GM18861 (cell line): ENCODE data around the gene UCK2.

ENCODE experiments used
- ATAC-seq: cut with Tn5 transposase; IDR thresholded peaks from one replicate; pipeline ENCODE4 v1.9.1; 2021; ENCODE audit not compliant: unreplicated experiment

Gene UCK2

DNA sequence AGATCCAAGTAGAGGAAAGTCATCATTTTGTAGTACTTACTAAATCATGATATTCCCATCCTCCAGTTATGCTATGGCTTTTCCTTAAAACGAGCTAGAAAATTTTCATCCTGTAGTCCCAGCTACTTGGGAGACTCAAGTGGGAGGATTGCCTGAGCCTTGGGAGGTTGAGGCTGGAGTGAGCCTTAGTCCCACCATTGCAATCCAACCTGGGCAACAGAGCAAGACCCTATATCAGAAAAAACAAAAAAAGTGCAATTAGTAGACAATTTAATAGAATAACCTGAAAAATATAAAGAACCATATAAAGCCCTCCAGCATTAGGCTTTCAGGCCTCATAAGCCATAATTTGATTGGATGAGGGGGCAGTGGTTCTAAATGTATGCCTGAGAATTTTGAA, 6.8 kb downstream of the UCK2 start:
- no peak for ATAC-seq

DNA sequence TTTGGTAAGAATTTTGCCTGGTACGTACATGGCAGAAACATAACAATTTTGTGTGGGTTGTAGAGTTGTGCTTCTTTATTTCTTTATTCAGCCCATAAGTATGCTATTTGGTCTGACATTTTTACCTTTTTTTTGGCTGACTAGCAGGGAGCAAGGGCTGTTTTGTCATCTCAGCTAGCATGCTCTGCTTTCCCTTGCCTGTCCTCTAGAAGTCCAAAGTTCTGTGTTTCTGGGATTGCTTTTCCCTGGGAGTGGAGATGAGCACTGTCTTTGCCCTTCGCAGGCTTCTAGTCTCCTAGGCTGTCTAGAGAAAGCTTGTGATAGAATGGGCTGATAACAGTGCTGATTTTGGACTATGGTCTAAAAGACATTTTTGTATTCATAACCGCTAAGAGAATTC, 7.5 kb downstream of the UCK2 start:
- no peak for ATAC-seq

DNA sequence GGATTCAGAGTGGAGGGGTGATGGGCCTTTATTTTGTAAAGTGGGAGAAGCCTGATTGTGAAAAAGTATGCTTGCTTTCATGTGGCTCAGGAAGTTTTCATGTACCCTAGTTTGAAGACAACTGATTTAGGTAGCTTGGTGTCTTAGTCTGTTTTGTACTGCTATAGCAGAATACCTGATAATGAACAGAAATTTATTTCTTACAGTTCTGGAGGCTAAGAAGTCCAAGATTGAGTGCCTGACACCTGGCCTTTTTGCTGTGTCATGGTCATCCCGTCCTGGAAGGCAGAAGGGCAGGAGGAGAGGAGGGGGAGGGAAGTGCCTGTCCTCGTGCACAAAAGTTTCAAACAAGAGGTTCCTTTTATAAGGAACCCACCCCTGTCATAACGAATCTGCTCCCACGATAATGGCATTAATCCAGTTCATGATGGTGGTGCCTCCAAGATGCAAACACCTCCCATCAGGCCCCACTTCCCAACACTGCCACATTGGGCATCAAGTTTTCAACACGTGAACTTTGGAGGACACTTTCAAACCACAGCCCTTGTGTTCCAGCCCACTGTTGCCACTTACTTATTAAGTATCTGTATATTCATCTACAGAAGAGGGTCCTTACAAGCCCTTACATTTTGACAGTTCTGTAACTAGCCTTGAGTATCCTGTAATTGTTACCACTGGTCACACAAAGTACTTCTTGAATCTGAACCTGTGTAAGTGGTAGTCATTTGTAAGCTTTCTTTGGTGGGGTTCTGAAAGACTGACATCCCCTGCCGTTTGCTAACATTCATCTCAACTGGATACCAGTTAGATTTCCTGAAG, 9.5 kb downstream of the UCK2 start:
- no peak for ATAC-seq

DNA sequence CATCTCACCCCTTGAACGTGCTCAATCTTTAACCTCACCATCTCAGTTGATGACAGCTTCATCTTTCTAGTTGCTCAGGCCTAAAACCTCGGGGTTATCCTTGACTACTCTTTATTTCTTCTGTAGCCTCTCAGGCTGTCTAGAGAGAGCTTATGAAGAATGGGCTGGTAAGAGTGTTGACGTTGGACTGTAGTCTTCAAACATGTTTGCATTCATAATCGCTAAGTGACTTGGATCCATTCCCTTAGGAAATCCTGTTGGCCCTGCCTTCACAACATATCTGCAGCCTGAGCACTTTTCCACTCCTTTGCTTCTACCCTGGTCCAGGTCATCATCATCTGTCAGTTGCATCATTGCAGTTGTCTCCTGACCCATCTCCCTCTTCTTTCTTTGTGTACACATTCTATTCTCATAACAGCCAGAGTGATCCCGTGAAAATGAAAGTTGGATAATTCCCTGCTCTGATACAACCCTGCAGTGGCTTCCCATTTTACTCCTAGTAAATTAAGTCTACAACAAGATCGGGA, 10.5 kb downstream of the UCK2 start:
- ATAC-seq: no peak

DNA sequence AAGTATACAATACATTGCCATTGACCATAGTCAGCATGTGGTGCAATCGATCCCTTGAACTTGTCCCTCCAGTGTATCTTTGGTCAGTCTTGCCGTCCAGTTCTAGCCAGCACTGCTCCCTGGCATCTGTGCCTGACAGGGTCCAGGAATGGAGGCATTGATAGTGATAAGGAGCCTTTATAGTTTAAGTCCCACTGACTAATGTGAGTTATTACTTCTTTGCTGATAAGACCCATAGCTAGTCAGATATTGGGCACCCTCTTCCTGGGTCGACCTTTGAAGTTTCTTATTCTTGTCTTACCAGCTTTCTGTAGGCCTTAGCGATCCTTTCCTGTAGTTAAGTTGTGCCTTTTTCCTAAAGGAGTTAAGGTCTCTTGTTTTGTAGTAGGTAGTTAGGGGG, 13.0 kb downstream of the UCK2 start:
- no peak for ATAC-seq

DNA sequence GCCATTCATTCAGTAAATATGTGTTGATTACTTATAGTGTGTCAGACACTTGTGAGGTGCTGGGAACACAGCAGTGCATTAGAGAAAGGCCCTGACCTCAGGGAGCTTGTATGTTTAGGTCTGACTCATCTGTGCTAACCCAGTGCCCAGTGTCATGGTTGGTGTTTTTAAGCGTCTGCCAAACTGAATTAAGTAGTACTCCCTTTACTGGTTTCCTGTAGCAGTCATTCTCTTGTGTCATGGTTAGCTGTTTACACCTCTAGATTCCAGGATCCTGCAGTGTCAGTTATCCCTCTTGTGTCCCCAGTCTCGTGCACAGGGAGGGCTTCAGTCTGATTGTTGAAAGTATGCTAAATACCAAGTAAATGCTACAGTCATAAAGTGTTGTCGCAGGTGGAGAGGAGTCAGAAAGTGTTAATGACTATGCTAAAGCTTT, 14.2 kb downstream of the UCK2 start:
- peak; percentile 40 for ATAC-seq

DNA sequence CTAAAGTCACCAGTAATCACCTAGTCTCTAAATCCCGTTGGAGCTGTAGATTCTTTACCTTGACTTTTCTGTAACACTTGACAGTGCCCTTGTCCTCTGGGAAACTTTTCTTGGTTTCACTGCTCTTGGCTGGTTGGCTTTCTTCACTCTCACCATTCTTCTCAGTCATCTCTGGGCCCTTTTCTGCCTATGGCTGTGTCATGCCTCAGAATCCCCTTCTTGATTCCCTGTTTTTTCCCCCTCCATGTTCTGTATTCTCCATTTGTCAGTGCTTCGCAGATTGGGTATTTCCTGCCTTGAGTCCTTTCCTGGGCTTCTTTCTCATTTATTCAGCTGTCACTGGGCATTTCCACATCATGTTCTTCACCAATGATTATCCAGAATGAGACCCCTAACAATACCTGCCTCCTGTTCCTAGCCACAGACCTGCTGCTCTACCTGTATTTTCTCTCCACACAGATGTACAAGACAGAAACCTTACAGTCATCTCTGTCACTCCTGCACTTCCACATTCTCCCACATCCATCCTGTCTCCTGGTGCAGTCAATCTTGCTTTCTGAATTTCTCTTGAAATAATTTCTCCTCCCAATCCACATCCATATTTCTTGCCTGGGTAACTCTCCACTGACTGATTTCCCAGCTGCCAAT, 14.7 kb downstream of the UCK2 start:
- ATAC-seq: peak; percentile 8

DNA sequence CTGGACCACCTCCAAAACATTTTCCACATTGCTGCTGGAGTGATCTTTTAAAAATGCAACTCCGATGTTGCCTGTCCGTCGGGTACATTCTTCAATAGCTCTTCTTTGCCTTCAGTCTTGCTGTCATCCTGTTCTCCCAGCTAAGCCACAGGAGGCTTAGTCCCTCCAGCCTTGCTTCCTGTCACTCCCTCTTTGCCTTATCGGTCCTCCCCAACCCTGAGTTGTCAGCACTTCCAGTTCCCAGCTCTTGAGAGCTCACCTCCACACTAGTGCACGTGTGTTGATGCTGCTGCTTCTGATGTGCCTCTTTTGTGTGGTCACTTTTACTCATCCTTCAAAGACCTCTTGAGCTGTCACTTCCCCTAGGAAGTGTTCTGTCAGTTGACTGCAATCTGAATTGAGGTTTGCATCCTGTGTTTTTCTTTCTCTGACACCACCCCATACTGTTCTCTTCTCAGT, 15.3 kb downstream of the UCK2 start:
- ATAC-seq: peak; percentile 40

DNA sequence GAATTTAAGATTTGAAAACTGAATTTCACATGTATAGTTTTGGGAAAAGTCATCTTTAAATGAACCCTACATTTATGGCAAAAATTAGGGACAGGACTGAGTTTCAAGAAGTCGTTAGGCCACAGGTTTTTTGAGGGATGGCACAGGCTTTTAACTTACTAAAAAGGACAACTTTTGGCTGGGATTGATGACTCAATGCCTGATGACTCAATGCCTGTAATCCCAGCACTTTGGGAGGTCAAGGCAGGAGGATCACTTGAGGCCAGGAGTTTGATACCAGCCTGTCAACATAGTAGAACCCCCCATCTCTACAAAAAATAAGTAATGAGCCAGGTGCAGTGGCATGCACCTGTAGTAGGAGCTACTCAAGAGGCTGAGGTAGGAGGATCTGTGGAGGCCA, 15.9 kb downstream of the UCK2 start:
- no peak for ATAC-seq

DNA sequence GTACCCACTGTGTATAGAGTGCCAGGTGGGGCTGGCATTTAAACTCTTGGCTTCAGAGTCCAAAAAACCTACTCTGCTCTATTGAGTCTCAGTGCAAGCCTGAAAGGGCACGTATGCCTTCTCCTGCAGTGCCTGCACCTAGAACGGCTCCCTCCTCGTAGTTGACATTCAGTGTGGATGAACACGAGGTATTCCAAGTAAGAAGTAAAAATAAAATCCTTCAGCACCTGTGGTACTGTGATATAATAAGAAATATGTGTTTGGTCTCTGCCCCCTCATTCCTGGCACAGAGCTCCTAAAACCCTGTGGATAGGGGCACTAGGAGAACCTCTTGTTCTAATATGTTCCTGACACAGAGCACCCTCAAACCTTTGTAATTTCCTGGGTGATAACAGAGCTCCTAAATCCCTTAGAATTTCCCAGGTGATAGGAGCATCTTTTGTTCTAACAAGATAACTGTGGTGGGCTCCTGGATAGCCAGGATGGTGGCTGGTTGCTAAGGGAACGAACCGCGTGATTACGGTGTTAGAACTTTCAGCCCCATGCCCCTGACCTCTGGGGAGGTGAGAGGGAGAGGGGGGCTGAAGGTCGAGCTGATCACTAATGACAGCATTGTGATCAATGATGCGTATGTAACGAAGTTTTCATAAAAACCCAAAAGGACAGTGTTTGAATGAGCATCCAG, 16.8 kb downstream of the UCK2 start:
- no peak for ATAC-seq

DNA sequence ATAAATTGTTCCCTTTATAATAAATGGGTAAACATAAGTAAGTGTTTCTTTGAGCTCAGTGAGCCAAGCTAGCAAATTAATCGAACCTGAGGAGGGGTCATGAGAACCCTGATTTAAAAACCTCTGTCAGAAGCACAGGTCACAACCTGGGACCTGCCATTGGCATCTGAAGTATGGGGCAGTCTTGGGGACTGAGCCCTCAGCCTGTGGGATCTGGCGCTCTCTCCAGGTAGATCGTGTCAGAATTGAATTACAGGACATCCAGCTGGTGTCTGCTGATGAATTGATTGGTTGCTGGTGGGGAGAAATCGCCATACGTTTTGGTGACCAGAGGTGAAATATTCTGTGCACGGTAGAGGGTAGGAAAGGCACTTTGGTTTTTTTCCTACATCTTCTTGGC, 17.5 kb downstream of the UCK2 start:
- no peak for ATAC-seq

DNA sequence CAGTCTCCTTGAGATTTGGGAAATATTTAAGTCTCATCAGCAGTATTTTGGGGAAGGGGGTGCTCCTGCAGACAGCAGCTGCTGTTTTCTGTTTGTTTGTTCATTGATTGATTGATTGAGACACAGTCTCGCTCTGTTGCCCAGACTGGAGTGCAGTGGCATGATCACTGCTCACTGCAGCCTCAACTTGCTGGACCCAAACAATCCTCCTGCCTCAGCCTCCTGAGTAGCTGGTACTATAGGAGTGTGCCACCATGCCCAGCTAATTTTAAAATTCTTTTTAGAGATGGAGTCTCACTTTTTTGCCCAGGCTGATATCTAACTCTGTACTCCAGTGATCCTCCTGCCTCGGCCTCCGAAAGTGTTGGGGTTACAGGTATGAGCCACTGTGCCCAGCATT, 18.2 kb downstream of the UCK2 start:
- ATAC-seq: no peak

DNA sequence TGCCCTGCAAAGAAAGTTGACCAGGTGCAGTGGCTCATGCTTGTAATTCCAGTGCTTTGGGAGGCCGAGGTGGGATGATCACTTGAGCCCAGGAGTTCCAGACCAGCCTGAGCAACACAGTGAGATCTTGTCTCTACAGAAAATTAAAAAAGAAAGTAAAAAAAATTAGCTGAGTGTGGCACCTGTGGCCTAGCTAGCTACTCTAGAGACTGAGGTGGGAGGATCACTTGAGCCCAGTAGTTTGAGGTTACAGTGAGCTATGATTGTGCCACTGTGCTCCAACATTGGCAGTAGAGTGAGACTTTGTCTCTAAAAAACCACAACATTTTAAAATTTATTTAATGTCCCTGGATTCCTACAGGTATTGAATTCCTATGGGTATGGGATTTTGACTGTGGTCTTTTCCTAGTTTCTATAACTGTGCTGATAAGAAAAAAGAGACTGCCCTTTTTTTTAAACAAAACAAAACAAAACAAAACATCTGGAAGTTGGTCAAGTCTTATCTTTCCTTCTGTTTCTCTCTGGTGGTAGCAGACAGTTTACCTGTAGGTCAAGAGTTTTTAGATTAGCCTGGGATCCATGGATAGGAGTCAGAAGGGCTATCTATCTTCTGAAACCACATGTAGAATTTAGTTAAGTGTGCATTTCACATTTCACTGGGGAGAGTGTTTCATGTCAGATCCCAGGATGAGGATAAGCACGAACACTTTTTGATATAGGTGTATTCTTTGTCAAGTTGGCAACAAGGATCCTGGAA, 18.8 kb downstream of the UCK2 start:
- ATAC-seq: peak; percentile 35

DNA sequence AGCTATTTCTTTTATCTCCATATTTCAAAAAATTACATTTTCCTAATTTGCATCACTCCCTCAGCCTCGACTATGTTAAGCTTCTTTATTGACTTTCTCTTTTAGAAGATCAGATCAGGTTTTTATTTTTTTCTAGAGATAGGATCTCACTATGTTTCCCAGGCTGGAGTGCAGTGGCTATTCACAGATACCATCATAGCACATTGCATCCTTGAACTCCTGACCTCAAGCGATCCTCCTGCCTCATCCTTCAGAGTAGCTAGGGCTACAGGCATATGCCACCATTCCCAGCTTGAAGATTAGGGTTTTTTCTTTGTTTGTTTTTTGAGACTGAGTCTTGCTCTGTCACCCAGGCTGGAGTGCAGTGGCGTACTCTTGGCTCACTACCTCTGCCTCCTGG, 20.1 kb downstream of the UCK2 start:
- no peak for ATAC-seq

DNA sequence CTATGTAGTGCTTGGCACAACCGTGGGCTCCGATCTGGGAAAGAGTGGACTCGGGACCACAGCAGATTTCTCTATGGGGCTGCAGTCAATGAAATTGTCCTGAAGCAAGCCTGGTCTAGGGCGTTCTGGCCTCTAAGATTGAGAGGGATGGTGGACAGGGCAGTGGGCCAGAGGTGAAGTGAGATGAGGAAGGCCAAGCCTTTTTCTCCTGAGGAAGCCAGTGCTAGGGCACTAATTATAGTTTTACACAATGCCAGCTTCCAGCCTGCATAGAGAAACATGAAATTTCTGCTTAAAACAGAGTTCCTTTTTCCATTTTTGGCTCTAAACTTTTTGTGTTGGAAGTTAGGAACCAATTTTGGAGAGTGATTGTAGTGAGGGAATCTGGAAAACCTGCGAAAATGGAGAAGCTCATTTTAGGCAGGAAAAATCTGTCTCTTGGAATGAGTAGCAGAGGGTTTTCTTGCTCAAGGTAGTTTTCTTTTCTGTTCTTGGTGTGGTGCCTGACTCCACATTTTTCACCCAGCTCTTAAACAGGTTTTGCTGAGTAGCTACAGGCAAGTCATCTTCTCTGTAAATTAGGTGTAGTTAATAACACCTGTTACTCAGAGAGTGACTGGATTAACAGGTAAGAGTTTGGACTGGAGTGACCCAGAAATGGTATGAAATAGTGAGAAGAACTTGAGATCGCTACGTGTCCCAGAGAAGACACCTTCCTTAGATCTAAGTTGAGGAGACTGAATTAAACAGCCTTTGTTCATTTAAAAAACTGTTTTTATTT, 22.1 kb downstream of the UCK2 start:
- no peak for ATAC-seq

DNA sequence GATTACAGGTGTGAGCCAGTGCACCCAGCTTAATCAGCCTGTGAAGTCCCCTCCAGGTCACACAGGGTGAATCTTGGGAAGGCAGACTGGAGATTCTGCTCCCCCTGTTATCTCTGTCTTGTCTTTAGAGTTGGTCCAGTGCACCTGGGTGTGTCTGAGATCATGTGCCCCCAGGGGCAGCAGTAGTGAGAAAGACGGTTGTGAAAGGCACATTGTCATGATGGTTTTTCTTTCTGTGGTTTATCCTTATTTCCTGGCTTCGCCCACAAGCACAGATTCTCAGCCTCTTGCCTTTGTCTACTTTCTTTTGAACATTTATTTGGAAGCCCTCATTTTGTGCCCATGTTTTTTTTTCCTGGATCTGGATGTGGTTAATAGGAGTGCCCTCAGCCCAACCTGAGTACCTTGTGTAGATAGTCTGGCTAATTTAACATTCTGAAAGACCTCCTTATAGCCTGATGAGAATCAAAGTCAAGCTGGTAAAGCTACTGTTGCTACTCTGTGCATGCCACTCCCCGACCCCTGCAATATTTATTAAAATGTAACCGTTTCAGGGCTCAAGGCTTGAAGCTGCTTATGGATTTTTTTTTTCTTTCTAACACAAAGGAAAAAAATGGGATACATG, 23.7 kb downstream of the UCK2 start:
- ATAC-seq: peak; percentile 72

DNA sequence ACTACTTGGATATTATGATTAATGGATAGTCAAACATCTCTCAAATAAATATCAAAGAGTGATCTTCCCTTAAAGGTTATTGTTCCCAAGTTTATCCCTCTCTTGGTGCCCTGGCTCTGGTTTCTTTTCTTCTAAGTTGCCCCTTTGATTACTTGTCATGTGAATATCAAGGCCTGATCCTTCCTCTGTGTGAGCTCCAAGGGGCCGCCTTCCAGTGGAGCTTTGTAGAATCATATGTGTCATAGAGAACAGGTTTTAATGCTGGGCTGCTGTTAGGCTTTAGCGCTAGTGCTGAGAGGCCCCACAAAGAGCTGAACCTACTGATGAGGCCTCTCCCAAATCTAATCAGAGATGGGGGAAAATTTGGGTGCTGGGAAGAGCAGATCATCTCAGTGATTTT, 25.5 kb downstream of the UCK2 start:
- no peak for ATAC-seq

DNA sequence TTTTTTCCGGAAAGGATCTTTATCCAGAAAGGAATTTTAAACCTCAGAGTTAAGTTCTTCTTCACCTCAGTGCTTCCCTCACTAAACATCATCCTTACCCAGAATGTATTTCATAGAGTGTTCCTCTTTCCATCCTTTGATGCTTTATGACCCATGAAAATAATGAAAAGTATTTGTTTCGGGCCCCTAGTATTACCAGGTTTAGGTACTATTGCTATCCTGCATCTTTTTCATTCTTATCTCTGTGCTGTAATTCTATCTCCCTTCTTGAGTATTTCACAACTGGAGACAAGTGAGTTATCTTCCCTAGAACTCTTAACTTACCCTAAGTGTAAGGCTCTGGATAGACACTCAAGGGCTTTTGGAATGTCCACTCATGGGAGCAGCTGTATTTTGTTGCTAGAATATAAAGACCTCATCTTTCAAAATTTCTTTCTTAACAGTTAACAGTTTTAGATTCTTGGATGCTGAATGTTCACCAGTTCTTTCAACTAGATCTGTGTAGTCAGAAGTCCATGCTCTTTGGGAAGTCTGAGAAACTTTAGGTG, 26.2 kb downstream of the UCK2 start:
- ATAC-seq: no peak

DNA sequence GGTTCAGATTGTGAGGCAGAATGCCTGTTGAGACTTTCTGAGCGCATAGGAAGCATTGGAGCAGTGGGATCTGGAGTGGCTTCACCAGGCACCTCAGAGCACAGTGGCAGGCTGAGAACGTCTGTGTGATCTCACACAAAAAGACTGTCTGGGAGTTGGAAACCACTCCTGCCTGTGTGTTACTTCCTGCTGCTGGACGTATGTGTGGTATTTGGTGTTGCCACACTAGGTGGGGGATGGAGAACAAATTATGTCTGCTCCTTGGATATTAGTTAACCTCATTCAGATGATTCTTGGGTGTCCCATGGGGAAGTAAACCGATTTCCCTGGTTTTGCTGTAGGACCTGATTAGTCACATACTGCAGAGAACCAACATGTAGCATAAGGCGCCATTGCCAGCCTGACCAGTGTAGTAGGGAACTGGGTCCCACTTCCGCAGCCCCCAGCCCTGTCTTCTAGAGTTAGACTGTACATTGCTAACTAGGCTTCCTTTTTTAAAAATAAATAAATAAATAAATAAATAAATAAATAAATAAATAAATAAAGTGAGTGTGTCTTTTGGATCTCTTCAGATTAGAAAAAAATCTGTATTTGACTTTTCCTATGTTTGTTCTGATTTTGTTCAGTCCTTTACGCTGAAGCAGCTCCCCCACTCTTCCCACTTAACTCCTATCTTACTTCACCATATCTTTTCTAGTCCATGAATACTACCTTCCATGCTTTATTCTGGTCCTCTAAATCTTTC, 26.9 kb downstream of the UCK2 start:
- ATAC-seq: no peak
